HG02588 (cell line): ENCODE data around the gene RHD.
"Not testable (repeated sequence)": the region's sequence is repeated elsewhere in the genome, so short reads cannot be mapped to it uniquely, and the experiment has no call there.

ENCODE experiments used
- ATAC-seq: cut with Tn5 transposase; IDR thresholded peaks from one replicate; pipeline ENCODE4 v1.9.1; 2021; ENCODE audit warnings: mild to moderate bottlenecking, moderate library complexity; ENCODE audit not compliant: unreplicated experiment

Gene RHD

GRCh38 chr1:25256578-25256965, 15.7 kb upstream of the RHD start:
- ATAC-seq: no peak

- ATAC-seq: no peak
Measured at GRCh38 chr1:25257196-25257595, 15.1 kb upstream of the RHD start.

GRCh38 chr1:25259813-25260212, 12.5 kb upstream of the RHD start:
- not testable (repeated sequence) for ATAC-seq

- not testable (repeated sequence) for ATAC-seq
Measured at GRCh38 chr1:25260336-25260735, 12.0 kb upstream of the RHD start.

- peak; percentile 29 for ATAC-seq
Measured at GRCh38 chr1:25266554-25267287, 5.6 kb upstream of the RHD start.

- ATAC-seq: peak; percentile 78
Measured at GRCh38 chr1:25267288-25268142, 4.8 kb upstream of the RHD start.

- ATAC-seq: not testable (repeated sequence)
Measured at GRCh38 chr1:25268143-25268760, 4.1 kb upstream of the RHD start.

- not testable (repeated sequence) for ATAC-seq
Measured at GRCh38 chr1:25275648-25276047, 3.3 kb downstream of the RHD start.

- not testable (repeated sequence) for ATAC-seq
Measured at GRCh38 chr1:25277295-25277694, 5.0 kb downstream of the RHD start.

GRCh38 chr1:25278358-25278757, 6.0 kb downstream of the RHD start:
- not testable (repeated sequence) for ATAC-seq

- ATAC-seq: not testable (repeated sequence)
Measured at GRCh38 chr1:25278790-25279189, 6.5 kb downstream of the RHD start.

GRCh38 chr1:25279693-25280111, 7.4 kb downstream of the RHD start:
- not testable (repeated sequence) for ATAC-seq

GRCh38 chr1:25285862-25286261, 13.6 kb downstream of the RHD start:
- not testable (repeated sequence) for ATAC-seq

GRCh38 chr1:25287164-25287563, 14.9 kb downstream of the RHD start:
- not testable (repeated sequence) for ATAC-seq

GRCh38 chr1:25288573-25289101, 16.3 kb downstream of the RHD start:
- ATAC-seq: not testable (repeated sequence)

- ATAC-seq: not testable (repeated sequence)
Measured at GRCh38 chr1:25290043-25290442, 17.7 kb downstream of the RHD start.

- ATAC-seq: not testable (repeated sequence)
Measured at GRCh38 chr1:25293426-25293825, 21.1 kb downstream of the RHD start.

GRCh38 chr1:25294889-25295826, 22.8 kb downstream of the RHD start:
- ATAC-seq: not testable (repeated sequence)

- not testable (repeated sequence) for ATAC-seq
Measured at GRCh38 chr1:25296501-25296900, 24.2 kb downstream of the RHD start.

- not testable (repeated sequence) for ATAC-seq
Measured at GRCh38 chr1:25300729-25301128, 28.4 kb downstream of the RHD start.
